Erythroblast (primary cell): ENCODE data around the gene ACTR5.

ENCODE experiments used
- GATA1 ChIP-seq: IDR thresholded peaks from 2 replicates; pipeline ENCODE4 v1.6.1; 2011; ENCODE audit warnings: low read depth, mild to moderate bottlenecking, control low read depth, low read length, moderate library complexity
- POLR2A ChIP-seq: IDR thresholded peaks from 2 replicates; pipeline ENCODE4 v1.6.1; 2011; ENCODE audit warnings: mild to moderate bottlenecking, low read length

GRCh38 chr20:38782275-38782674 lies 34.0 kb downstream of the ACTR5 start:
- TF ChIP-seq POLR2A = no peak
- no peak for TF ChIP-seq GATA1
